CD4-positive, alpha-beta memory T cell (primary cell): ENCODE results near the gene ESRRA. TPM values are rescaled to one million over a fixed set of nuclear protein-coding genes. Genes with fewer than 3 reads are reported as not detected.
A peak's percentile ranks its signal among the peaks of the same experiment; 100 is the strongest.
"Not testable (repeated sequence)": the region's sequence is repeated elsewhere in the genome, so short reads cannot be mapped to it uniquely, and the experiment has no call there.

ENCODE experiments used
- CTCF ChIA-PET: fragments of 350-600 bp; sonication (Branson Sonifier 250); formaldehyde crosslinking; loops from one replicate; lab custom pipeline; 2021; ENCODE audit warnings: inconsistent platforms; ENCODE audit not compliant: partially characterized antibody; lab: Charles Lee
- POLR2A ChIA-PET: fragments of 350-600 bp; sonication (Branson Sonifier 250); formaldehyde crosslinking; loops from one replicate; lab custom pipeline; 2021; ENCODE audit not compliant: partially characterized antibody; lab: Charles Lee
- DNase-seq, 5 donors: peaks; one replicate each; pipeline versions ENCODE4 v3.0.0 to v3.0.0-alpha.2; 2020 to 2022; ENCODE audit warnings: mixed read lengths in 1 of 5
- H3K27ac ChIP-seq: one replicate; pipeline ENCODE4 v1.7.0; 2013; ENCODE audit warnings: low read depth, low read length
- H3K27me3 ChIP-seq: 2 replicates; pipeline ENCODE4 v1.7.0; 2013; ENCODE audit warnings: mild to moderate bottlenecking, low read length, moderate library complexity; ENCODE audit not compliant: insufficient read depth
- H3K36me3 ChIP-seq: 2 replicates; pipeline ENCODE4 v1.7.0; 2013; ENCODE audit warnings: mild to moderate bottlenecking, low read length, moderate library complexity; ENCODE audit not compliant: insufficient read depth
- H3K4me1 ChIP-seq: 2 replicates; pipeline ENCODE4 v1.7.0; 2013; ENCODE audit warnings: mild to moderate bottlenecking, low read length, moderate library complexity; ENCODE audit not compliant: insufficient read depth
- H3K4me3 ChIP-seq, 2 donors: one replicate each; pipeline ENCODE4 v1.7.0; 2013; ENCODE audit warnings: low read length in 2 of 2, mild to moderate bottlenecking in 1 of 2
- H3K9me3 ChIP-seq, 2 donors: one replicate each; pipeline ENCODE4 v1.7.0; 2013; ENCODE audit warnings: low read length in 2 of 2, control low read depth in 1 of 2; ENCODE audit not compliant: control insufficient read depth in 1 of 2
- H3K27ac Mint-ChIP-seq, 7 donors: one replicate each; pipeline ENCODE4 v1.8.0; 2020 to 2021; ENCODE audit warnings: mixed read lengths in 7 of 7, mild to moderate bottlenecking in 6 of 7, inconsistent platforms in 3 of 7, moderate library complexity in 3 of 7
- H3K27me3 Mint-ChIP-seq, 2 donors: one replicate each; pipeline ENCODE4 v1.8.0; 2020 to 2021; ENCODE audit warnings: mixed read lengths in 2 of 2
- H3K36me3 Mint-ChIP-seq, 2 donors: one replicate each; pipeline ENCODE4 v1.8.0; 2020 to 2021; ENCODE audit warnings: mixed read lengths in 2 of 2, inconsistent platforms in 1 of 2, mild to moderate bottlenecking in 1 of 2
- H3K4me1 Mint-ChIP-seq, 4 donors: one replicate each; pipeline ENCODE4 v1.8.0; 2020 to 2021; ENCODE audit warnings: mixed read lengths in 4 of 4, mild to moderate bottlenecking in 1 of 4
- H3K4me3 Mint-ChIP-seq, 8 donors: one replicate each; pipeline ENCODE4 v1.8.0; 2020 to 2021; ENCODE audit warnings: mixed read lengths in 8 of 8, mild to moderate bottlenecking in 7 of 8, moderate library complexity in 6 of 8, inconsistent platforms in 3 of 8
- H3K9me3 Mint-ChIP-seq, 8 donors: one replicate each; pipeline ENCODE4 v1.8.0; 2020 to 2021; ENCODE audit warnings: mixed read lengths in 8 of 8, mild to moderate bottlenecking in 5 of 8, inconsistent platforms in 3 of 8, moderate library complexity in 1 of 8
- intact Hi-C: fragments of 100-400 bp; cut with micrococcal nuclease; formaldehyde crosslinking; loops from one replicate; pipeline ENCODE4 v1.15.1; 2023
- polyA plus RNA-seq, 2 donors: library from polyadenylated mRNA; unstranded; fragments of 300-500 nt; fragmentation: Illumina TruSeq; gene quantifications; one replicate each; pipeline ENCODE4 v1.2.3, GENCODE V29; 2021
- total RNA-seq, 2 experiments: library from RNA; stranded (reverse); gene quantifications; one replicate each; pipeline ENCODE4 v1.2.3, GENCODE V29; 2021

ESRRA gene
- total and polyA plus RNA-seq, 4 experiments from 2014 or later = 4.4 to 31.9 (median 20.9) TPM

DNA sequence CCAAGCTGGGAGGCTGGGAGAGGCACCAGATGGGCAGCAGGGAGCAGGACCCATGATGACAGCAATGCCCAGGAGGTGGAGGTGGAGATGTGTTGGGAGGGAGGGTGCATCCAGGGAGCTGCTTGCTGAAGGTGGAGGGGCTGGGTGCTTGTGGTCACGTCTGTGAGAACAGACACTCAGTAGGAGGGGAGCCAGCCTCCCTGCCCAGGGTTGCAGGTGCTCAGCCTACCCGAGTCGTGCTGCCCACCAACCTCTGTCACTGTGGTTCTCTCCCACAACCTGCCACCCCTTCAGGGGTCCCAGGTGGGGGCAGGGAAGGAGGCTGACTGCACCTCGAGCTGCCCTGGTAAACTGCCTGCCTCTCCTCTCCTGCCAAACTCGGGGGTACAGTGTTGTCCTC, 18.0 kb downstream of the ESRRA start:
- H3K4me1 ChIP-seq = peaks cover 12% of the 10 kb centered on the region
- CTCF ChIA-PET = interaction anchor here (2.5 kb wide), 1 partner anchor 19 kb away, joined by 5 read pairs; the partner anchor contains the start of gene ESRRA
- no peak for DNase-seq
- H3K9me3 ChIP-seq = no peaks in the 10 kb centered on the region
- Mint-ChIP-seq H3K4me1 (peaks cover 10 to 19% (median 15%) of the 10 kb centered on the region in 4 donors), H3K4me3 (no peak overlapping the region), H3K27me3 (no peaks in the 10 kb centered on the region), H3K27ac (peak overlapping the region in 2 of 7 donors; percentile 28 to 77), H3K36me3 (peaks cover 9 to 13% of the 10 kb centered on the region in 2 donors), H3K9me3 (no peaks in the 10 kb centered on the region)
- H3K4me3 ChIP-seq = no peak overlapping the region
- H3K27ac ChIP-seq = no peak overlapping the region
- intact Hi-C loops = no loop called here
- POLR2A ChIA-PET = no interaction called here
- H3K36me3 ChIP-seq = no peaks in the 10 kb centered on the region
- H3K27me3 ChIP-seq = no peaks in the 10 kb centered on the region

DNA sequence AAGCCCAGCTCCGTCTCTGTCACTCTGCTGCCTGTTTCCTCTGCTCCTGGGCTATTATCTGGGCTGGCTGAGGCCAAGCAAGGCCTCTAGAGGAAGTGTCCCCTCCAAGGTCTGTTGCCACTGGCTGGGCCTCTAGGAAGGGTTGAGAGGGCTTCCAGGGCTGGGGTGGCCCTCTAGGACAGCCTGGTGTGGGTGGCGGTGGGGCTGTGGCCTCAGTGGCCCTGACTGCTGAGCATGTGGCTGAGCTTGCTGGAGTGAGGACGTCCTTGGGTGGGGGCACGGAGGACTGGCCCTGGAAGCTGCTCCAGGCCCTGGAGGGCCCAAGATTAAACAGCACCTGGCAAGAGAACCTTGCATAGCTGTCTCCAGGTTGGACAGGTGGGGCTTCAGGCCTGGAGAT, 18.7 kb downstream of the ESRRA start:
- H3K27ac Mint-ChIP-seq = peak overlapping the region in 2 of 7 donors; percentile 17 to 28
- H3K4me3 ChIP-seq, H3K4me1 ChIP-seq, intact Hi-C loops, DNase-seq, H3K4me3 Mint-ChIP-seq, H3K27ac ChIP-seq, H3K27me3 ChIP-seq, H3K9me3 ChIP-seq, POLR2A ChIA-PET, H3K27me3 Mint-ChIP-seq, H3K36me3 ChIP-seq, H3K9me3 Mint-ChIP-seq: not testable (repeated sequence)
- peaks cover 8 to 15% (median 11%) of the 10 kb centered on the region in 4 donors for H3K4me1 Mint-ChIP-seq
- CTCF ChIA-PET = interaction anchor here (2.5 kb wide), 1 partner anchor 19 kb away, joined by 5 read pairs; the partner anchor contains the start of gene ESRRA
- peaks cover 9 to 13% of the 10 kb centered on the region in 2 donors for H3K36me3 Mint-ChIP-seq

DNA sequence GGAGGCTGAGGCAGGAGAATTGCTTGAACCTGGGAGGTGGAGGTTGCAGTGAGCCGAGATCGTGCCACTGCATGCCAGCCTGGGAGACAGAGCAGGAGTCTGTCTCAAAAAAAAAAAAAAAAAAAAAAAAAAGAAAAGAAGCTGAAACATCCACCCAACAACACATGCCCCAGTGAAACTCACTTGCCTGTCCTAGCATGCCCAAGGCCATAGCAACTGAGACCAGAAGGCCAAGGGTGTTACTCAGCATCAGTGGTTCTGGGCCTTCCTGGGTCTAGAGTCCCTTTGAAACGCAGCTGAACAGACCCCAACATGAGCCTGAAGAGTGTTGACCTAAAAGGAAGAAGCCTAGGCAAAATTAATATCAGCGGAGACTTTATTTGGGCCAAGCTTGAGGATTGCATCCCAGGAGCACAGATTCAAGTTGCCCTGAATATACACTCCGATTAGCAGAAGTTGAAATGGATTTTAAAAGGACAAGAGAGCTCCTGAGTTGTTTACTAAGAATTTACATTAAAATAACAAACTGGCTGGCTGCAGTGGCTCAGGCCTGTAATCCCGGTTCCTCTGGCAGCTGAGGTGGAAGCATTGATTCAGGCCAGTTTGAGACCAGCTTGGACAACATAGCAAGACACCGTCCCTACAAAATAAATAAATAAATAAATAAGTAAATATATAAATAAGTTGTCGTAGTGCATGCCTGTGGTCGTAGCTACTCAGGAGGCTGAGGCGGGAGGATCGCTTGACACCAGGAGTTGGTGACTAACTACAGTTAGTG, 19.6 kb downstream of the ESRRA start:
- no peak for DNase-seq
- Histone ChIP-seq H3K27ac (no peak overlapping the region), H3K36me3 (no peaks in the 10 kb centered on the region), H3K4me1 (no peaks in the 10 kb centered on the region), H3K9me3 (no peaks in the 10 kb centered on the region), H3K4me3 (no peak overlapping the region), H3K27me3 (no peaks in the 10 kb centered on the region)
- CTCF ChIA-PET = interaction anchor here (1.0 to 1.1 kb wide), 2 partner anchors 20 to 24 kb away, joined by 3 to 5 read pairs; no protein-coding TSS in a partner anchor
- peak overlapping the region in 1 of 7 donors; percentile 5 for H3K27ac Mint-ChIP-seq
- H3K36me3 Mint-ChIP-seq = peaks cover 9 to 13% of the 10 kb centered on the region in 2 donors
- intact Hi-C loops = no loop called here
- no peak overlapping the region for H3K4me3 Mint-ChIP-seq
- H3K9me3 Mint-ChIP-seq = no peaks in the 10 kb centered on the region
- H3K4me1 Mint-ChIP-seq = peaks cover 4 to 8% (median 5%) of the 10 kb centered on the region in 4 donors
- no peaks in the 10 kb centered on the region for H3K27me3 Mint-ChIP-seq
- POLR2A ChIA-PET = no interaction called here

DNA sequence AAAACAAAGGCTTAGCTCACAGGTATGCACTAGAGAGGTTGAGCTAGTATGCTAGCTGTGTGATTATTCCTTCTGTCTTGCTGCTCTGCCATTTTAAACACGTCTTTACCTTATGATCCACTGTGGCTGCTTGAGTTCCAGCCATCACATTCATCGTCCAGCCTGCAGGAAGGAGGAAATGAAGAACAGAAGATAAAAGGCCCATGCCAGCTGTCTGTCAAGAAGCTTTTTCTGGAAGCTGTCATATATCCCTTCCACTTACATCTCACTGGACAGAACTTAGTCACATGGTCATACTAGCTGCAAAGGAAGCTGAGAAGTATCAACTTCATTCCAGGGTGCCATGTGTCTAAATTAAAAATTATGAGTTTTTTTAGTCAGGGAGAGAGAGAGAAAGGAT, 22.1 kb downstream of the ESRRA start:
- Mint-ChIP-seq H3K9me3 (no peaks in the 10 kb centered on the region), H3K4me1 (peaks cover 5 to 8% (median 7%) of the 10 kb centered on the region in 4 donors), H3K36me3 (no peaks in the 10 kb centered on the region), H3K4me3 (no peak overlapping the region), H3K27ac (no peak overlapping the region), H3K27me3 (no peaks in the 10 kb centered on the region)
- intact Hi-C loops = no loop called here
- Histone ChIP-seq H3K4me1 (peaks cover 12% of the 10 kb centered on the region), H3K4me3 (no peak overlapping the region), H3K9me3 (no peaks in the 10 kb centered on the region), H3K27ac (no peak overlapping the region), H3K36me3 (no peaks in the 10 kb centered on the region), H3K27me3 (no peaks in the 10 kb centered on the region)
- POLR2A ChIA-PET = no interaction called here
- DNase-seq = no peak
- CTCF ChIA-PET = interaction anchor here (1.0 kb wide), 1 partner anchor 9 kb away, joined by 7 read pairs; the partner anchor contains the start of gene PRDX5

DNA sequence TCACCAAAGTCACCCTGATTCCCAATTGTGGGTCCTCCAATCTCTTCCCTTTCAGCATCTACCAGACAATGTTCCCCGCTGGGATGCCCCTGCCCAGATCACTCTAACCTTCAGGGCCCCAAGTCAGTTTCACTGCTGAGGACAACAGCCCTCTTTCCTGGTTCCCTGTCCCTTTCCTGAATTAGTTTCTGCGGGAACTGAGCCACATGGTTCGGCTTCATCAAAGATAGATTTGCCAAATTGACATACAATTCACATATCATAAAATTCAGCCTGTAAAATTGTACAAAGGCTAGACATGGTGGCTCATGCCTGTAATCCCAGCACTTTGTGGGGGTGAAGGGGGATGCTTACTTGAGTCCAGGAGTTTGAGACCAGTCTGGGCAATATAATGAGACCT, 22.7 kb downstream of the ESRRA start:
- POLR2A ChIA-PET = no interaction called here
- CTCF ChIA-PET = interaction anchor here (0.7 kb wide), 1 partner anchor 1761 kb away, joined by 3 read pairs; no protein-coding TSS in a partner anchor
- no peak overlapping the region for H3K27ac ChIP-seq
- H3K36me3 ChIP-seq = no peaks in the 10 kb centered on the region
- Mint-ChIP-seq H3K4me3 (no peak overlapping the region), H3K36me3 (no peaks in the 10 kb centered on the region), H3K9me3 (no peaks in the 10 kb centered on the region), H3K27me3 (no peaks in the 10 kb centered on the region), H3K4me1 (peaks cover 5 to 8% (median 7%) of the 10 kb centered on the region in 4 donors), H3K27ac (no peak overlapping the region)
- intact Hi-C loops = no loop called here
- DNase-seq = no peak
- no peak overlapping the region for H3K4me3 ChIP-seq
- H3K9me3 ChIP-seq = no peaks in the 10 kb centered on the region
- no peaks in the 10 kb centered on the region for H3K27me3 ChIP-seq
- peaks cover 12% of the 10 kb centered on the region for H3K4me1 ChIP-seq

DNA sequence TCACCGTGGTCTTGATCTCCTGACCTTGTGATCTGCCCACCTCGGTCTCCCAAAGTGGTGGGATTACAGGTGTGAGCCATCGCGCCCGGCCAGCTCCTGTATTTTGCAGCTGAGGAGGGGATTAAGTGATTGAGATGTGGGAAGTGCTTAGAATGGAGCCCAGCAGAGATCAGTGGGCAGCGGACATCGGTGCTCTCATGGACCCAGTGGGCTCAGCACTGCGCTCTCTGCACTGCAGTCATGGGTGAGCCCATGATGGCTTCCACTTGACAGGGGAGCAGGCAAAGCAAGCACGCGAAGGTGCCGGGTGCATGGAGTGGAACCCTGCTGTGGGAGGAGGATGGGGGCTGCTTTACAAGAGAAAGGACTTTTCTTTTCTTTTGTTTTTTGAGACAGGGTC, 25.6 kb downstream of the ESRRA start:
- H3K27me3 Mint-ChIP-seq = no peaks in the 10 kb centered on the region
- DNase-seq = no peak
- CTCF ChIA-PET = interaction anchor here (0.7 to 3.8 kb wide), 10 partner anchors 9 to 126 kb away, joined by 3 to 49 read pairs (median 4); partner anchors contain the start of genes FERMT3, PRDX5 and TRMT112

More for the DNA sequence above, 25.6 kb downstream of the ESRRA start:
- no peak overlapping the region for H3K4me3 Mint-ChIP-seq
- H3K36me3 Mint-ChIP-seq = peaks cover 4 to 5% of the 10 kb centered on the region in 2 donors
- no peaks in the 10 kb centered on the region for H3K36me3 ChIP-seq
- H3K4me1 Mint-ChIP-seq = peaks cover 5 to 9% (median 8%) of the 10 kb centered on the region in 4 donors
- no peaks in the 10 kb centered on the region for H3K9me3 Mint-ChIP-seq
- H3K4me1 ChIP-seq = peaks cover 12% of the 10 kb centered on the region
- no peak overlapping the region for H3K27ac ChIP-seq
- no peaks in the 10 kb centered on the region for H3K9me3 ChIP-seq
- no peaks in the 10 kb centered on the region for H3K27me3 ChIP-seq
- H3K27ac Mint-ChIP-seq = no peak overlapping the region
- POLR2A ChIA-PET = interaction anchor here (0.6 to 2.2 kb wide), 7 partner anchors 9 to 1167 kb away, joined by 3 to 31 read pairs (median 4); partner anchors contain the start of genes CCDC88B, ESRRA, FERMT3 and PRDX5
- no peak overlapping the region for H3K4me3 ChIP-seq
- intact Hi-C loops = loop anchor here (1.0 kb wide), 2 partner anchors 13 to 127 kb away; partner anchors contain the start of gene PRDX5
